Activated CD8-positive, alpha-beta T cell treated with anti-CD3 and anti-CD28 coated beads for 36 hours (primary cell): ENCODE measurements around the gene MYCBP. TPM values are rescaled to one million over a fixed set of nuclear protein-coding genes. Genes with fewer than 3 reads are reported as not detected.

Source experiments
- ATAC-seq: fragments of 200-7000 bp; cut with Tn5 transposase; one replicate; pipeline ENCODE4 v1.10.0; 2021; ENCODE audit warnings: mild to moderate bottlenecking, moderate library complexity
- CTCF ChIA-PET: fragments of 350-600 bp; sonication (Branson Sonifier 250); formaldehyde crosslinking; loops from one replicate; lab custom pipeline; 2021; ENCODE audit warnings: antibody characterized with exemption; lab: Charles Lee
- POLR2A ChIA-PET: fragments of 350-600 bp; sonication (Branson Sonifier 250); formaldehyde crosslinking; loops from one replicate; lab custom pipeline; 2021; ENCODE audit warnings: antibody characterized with exemption; lab: Charles Lee
- DNase-seq: peaks from one replicate; pipeline ENCODE4 v3.0.0-alpha.2; 2020
- H3K27ac Mint-ChIP-seq: one replicate; pipeline ENCODE4 v1.8.0; 2021; ENCODE audit warnings: mild to moderate bottlenecking, mixed read lengths
- H3K27me3 Mint-ChIP-seq: one replicate; pipeline ENCODE4 v1.8.0; 2021; ENCODE audit warnings: mixed read lengths
- H3K36me3 Mint-ChIP-seq: one replicate; pipeline ENCODE4 v1.8.0; 2021; ENCODE audit warnings: low read depth, mixed read lengths
- H3K4me1 Mint-ChIP-seq: one replicate; pipeline ENCODE4 v1.8.0; 2021; ENCODE audit warnings: low read depth, mixed read lengths
- H3K4me3 Mint-ChIP-seq: one replicate; pipeline ENCODE4 v1.8.0; 2021; ENCODE audit warnings: mild to moderate bottlenecking, moderate library complexity, mixed read lengths
- H3K9me3 Mint-ChIP-seq: one replicate; pipeline ENCODE4 v1.8.0; 2021; ENCODE audit warnings: mixed read lengths
- CTCF ChIP-seq: fragments of 200-600 bp; IDR thresholded peaks from one replicate; pipeline ENCODE4 v1.8.0; 2022; ENCODE audit warnings: antibody characterized with exemption, mild to moderate bottlenecking
- intact Hi-C: fragments of 100-400 bp; cut with micrococcal nuclease; formaldehyde crosslinking; loops from one replicate; pipeline ENCODE4 v1.10.0; 2022
- total RNA-seq, 2 experiments: library from RNA; stranded (reverse); gene quantifications; one replicate each; pipeline ENCODE4 v1.2.3, GENCODE V29; 2021

MYCBP gene
- total RNA-seq, 2 experiments from 2014 or later: 45.6 to 46.4 TPM

GRCh38 chr1:38889589-38889988, 16.4 kb upstream of the MYCBP start:
- DNase-seq (no peak), ATAC-seq (no peak)
- Mint-ChIP-seq H3K4me3 (no peak overlapping the region), H3K27me3 (no peaks in the 10 kb centered on the region), H3K4me1 (no peaks in the 10 kb centered on the region), H3K27ac (no peak overlapping the region), H3K36me3 (no peaks in the 10 kb centered on the region), H3K9me3 (no peaks in the 10 kb centered on the region)
- ChIA-PET CTCF (no interaction called here), POLR2A (no interaction called here)
- intact Hi-C loops: no loop called here
- no peak for TF ChIP-seq CTCF

- Mint-ChIP-seq H3K36me3 (no peaks in the 10 kb centered on the region), H3K4me3 (no peak overlapping the region), H3K27ac (no peak overlapping the region), H3K9me3 (no peaks in the 10 kb centered on the region), H3K4me1 (no peaks in the 10 kb centered on the region), H3K27me3 (no peaks in the 10 kb centered on the region)
- ATAC-seq (no peak), DNase-seq (no peak)
- ChIA-PET POLR2A (no interaction called here), CTCF (no interaction called here)
- intact Hi-C loops: no loop called here
- no peak for TF ChIP-seq CTCF
These were observed 15.5 kb upstream of the MYCBP start for GRCh38 chr1:38888423-38889333.

GRCh38 chr1:38885092-38885491, 11.9 kb upstream of the MYCBP start:
- ChIA-PET CTCF (no interaction called here), POLR2A (no interaction called here)
- Mint-ChIP-seq H3K4me3 (no peak overlapping the region), H3K9me3 (no peaks in the 10 kb centered on the region), H3K36me3 (no peaks in the 10 kb centered on the region), H3K4me1 (no peaks in the 10 kb centered on the region), H3K27me3 (no peaks in the 10 kb centered on the region), H3K27ac (no peak overlapping the region)
- intact Hi-C loops: no loop called here
- TF ChIP-seq CTCF: no peak
- DNase-seq (no peak), ATAC-seq (no peak)

GRCh38 chr1:38881487-38881886, 8.3 kb upstream of the MYCBP start, which contains the start of gene GJA9:
GJA9 (minus strand) TSS chr1:38881587; CDS start chr1:38876098, 5,489 bp downstream.
- Mint-ChIP-seq H3K36me3 (no peaks in the 10 kb centered on the region), H3K4me3 (no peak within 1 kb of the TSS), H3K9me3 (no peaks in the 10 kb centered on the region), H3K27ac (no peak within 1 kb of the TSS), H3K27me3 (no peaks in the 10 kb centered on the region), H3K4me1 (no peaks in the 10 kb centered on the region)
- DNase-seq (no peak), ATAC-seq (no peak)
- TF ChIP-seq CTCF: no peak
- intact Hi-C loops: no loop called here
- ChIA-PET CTCF (interaction anchor here (1.2 kb wide), 1 partner anchor 35 kb away, joined by 3 read pairs; no protein-coding TSS in a partner anchor), POLR2A (no interaction called here)

- H3K27me3 Mint-ChIP-seq: no peaks in the 10 kb centered on the region
- intact Hi-C loops: loop anchor here (10.0 kb wide), 1 partner anchor 219 kb away; no protein-coding TSS in a partner anchor
- POLR2A ChIA-PET: no interaction called here
These were observed 2.7 kb upstream of the MYCBP start for GRCh38 chr1:38875811-38876210.

More at GRCh38 chr1:38875811-38876210, 2.7 kb upstream of the MYCBP start:
- ATAC-seq: no peak
- no peak for DNase-seq
- Mint-ChIP-seq H3K9me3 (no peaks in the 10 kb centered on the region), H3K4me3 (no peak overlapping the region), H3K36me3 (peaks cover 3% of the 10 kb centered on the region), H3K4me1 (peaks cover 18% of the 10 kb centered on the region), H3K27ac (no peak overlapping the region)
- TF ChIP-seq CTCF: no peak
- CTCF ChIA-PET: interaction anchor here (1.4 kb wide), 1 partner anchor 41 kb away, joined by 3 read pairs; no protein-coding TSS in a partner anchor
